SW 1271 (cell line): ENCODE results near the gene FREM3.
"Not testable (repeated sequence)": the region's sequence is repeated elsewhere in the genome, so short reads cannot be mapped to it uniquely, and the experiment has no call there.

Source experiments
- DNase-seq, 2 experiments: peaks; one replicate each; lab custom pipeline; 2025; lab: John Stamatoyannopoulos, UW

The FREM3 gene

GRCh38 chr4:143700416-143701352 lies at the start of gene FREM3:
Gene FREM3, minus strand, starts transcription at chr4:143700675. Its CDS starts 0 bp downstream, at chr4:143700675.
- DNase-seq = no peak

- DNase-seq = no peak
Observed at GRCh38 chr4:143745874-143746273, 45.4 kb upstream of the FREM3 start.

- no peak for DNase-seq
Observed at GRCh38 chr4:143743591-143743990, 43.1 kb upstream of the FREM3 start.

GRCh38 chr4:143742834-143743233 lies 42.4 kb upstream of the FREM3 start:
- DNase-seq = no peak

GRCh38 chr4:143736861-143737260 lies 36.4 kb upstream of the FREM3 start:
- no peak for DNase-seq

- DNase-seq = not testable (repeated sequence)
Observed at GRCh38 chr4:143736061-143736460, 35.6 kb upstream of the FREM3 start.

- DNase-seq = no peak
Observed at GRCh38 chr4:143728166-143728565, 27.7 kb upstream of the FREM3 start.

- no peak for DNase-seq
Observed at GRCh38 chr4:143726714-143727113, 26.2 kb upstream of the FREM3 start.

- no peak for DNase-seq
Observed at GRCh38 chr4:143721317-143721716, 20.8 kb upstream of the FREM3 start.

- not testable (repeated sequence) for DNase-seq
Observed at GRCh38 chr4:143718748-143719147, 18.3 kb upstream of the FREM3 start.

GRCh38 chr4:143713955-143714625 lies 13.6 kb upstream of the FREM3 start:
- DNase-seq = no peak

GRCh38 chr4:143713553-143713952 lies 13.1 kb upstream of the FREM3 start:
- DNase-seq = no peak

GRCh38 chr4:143712155-143712550 lies 11.7 kb upstream of the FREM3 start:
- no peak for DNase-seq

- no peak for DNase-seq
Observed at GRCh38 chr4:143711543-143712154, 11.2 kb upstream of the FREM3 start.

GRCh38 chr4:143701365-143701764 lies 890 bp upstream of the FREM3 start:
- no peak for DNase-seq

GRCh38 chr4:143700046-143700415 lies 444 bp downstream of the FREM3 start:
- no peak for DNase-seq

GRCh38 chr4:143699331-143700045 lies 987 bp downstream of the FREM3 start:
- no peak for DNase-seq

GRCh38 chr4:143693856-143694255 lies 6.6 kb downstream of the FREM3 start:
- DNase-seq = no peak

- no peak for DNase-seq
Observed at GRCh38 chr4:143692241-143692640, 8.2 kb downstream of the FREM3 start.

GRCh38 chr4:143679434-143679833 lies 21.0 kb downstream of the FREM3 start:
- DNase-seq = no peak

- not testable (repeated sequence) for DNase-seq
Observed at GRCh38 chr4:143673629-143674028, 26.8 kb downstream of the FREM3 start.

GRCh38 chr4:143668930-143669552 lies 31.4 kb downstream of the FREM3 start:
- DNase-seq = no peak
